AG04450 (cell line): ENCODE data around the gene AGPAT2. TPM values are rescaled to one million over a fixed set of nuclear protein-coding genes. Genes with fewer than 3 reads are reported as not detected.

Source experiments
- CTCF ChIA-PET: fragments of 300-600, 350-600 bp; formaldehyde crosslinking; extraction: SDS; loops from one replicate; lab custom pipeline; 2022; ENCODE audit warnings: antibody characterized with exemption, inconsistent platforms; lab: Charles Lee
- POLR2A ChIA-PET: fragments of 350-600 bp; formaldehyde crosslinking; extraction: SDS; loops from one replicate; lab custom pipeline; 2021; ENCODE audit warnings: antibody characterized with exemption, inconsistent platforms; lab: Yijun Ruan, JAX
- DNase-seq: peaks from one replicate; pipeline ENCODE4 v3.0.0-alpha.2; 2011; ENCODE audit warnings: low read depth, low spot score
- H3K27ac ChIP-seq: one replicate; pipeline ENCODE4 v1.5.1; 2012; ENCODE audit warnings: low read depth, low read length, control low read depth
- H3K27me3 ChIP-seq: one replicate; pipeline ENCODE4 v1.6.0; 2012; ENCODE audit warnings: low read length; ENCODE audit not compliant: control insufficient read depth, insufficient read depth
- H3K4me3 ChIP-seq: 2 replicates; pipeline ENCODE4 v1.5.1; 2011; ENCODE audit warnings: mild to moderate bottlenecking, low read depth, low read length, control low read depth
- H3K9me3 ChIP-seq: 2 replicates; pipeline ENCODE4 v1.5.1; 2012; ENCODE audit warnings: low read length; ENCODE audit not compliant: control insufficient read depth, insufficient read depth
- CTCF ChIP-seq: IDR thresholded peaks from 2 replicates; pipeline ENCODE4 v1.5.1; 2011; ENCODE audit warnings: low read depth, low read length, control low read depth, inconsistent platforms
- polyA plus RNA-seq: library from polyadenylated mRNA; depleted of rRNA; stranded (reverse); fragments of >200 nt; gene quantifications from 2 replicates; pipeline ENCODE4 v1.2.3, GENCODE V29; 2011

AGPAT2 gene
- polyA plus RNA-seq, 1 experiment, result 24.4 TPM

- no peak overlapping the region for H3K4me3 ChIP-seq
- no peak for DNase-seq
- POLR2A ChIA-PET, result no interaction called here
- H3K9me3 ChIP-seq, result no peaks in the 10 kb centered on the region; the same call in 1 of the 2 replicates
- CTCF ChIA-PET, result no interaction called here
- H3K27me3 ChIP-seq, result peaks cover 25% of the 10 kb centered on the region
- TF ChIP-seq CTCF, result no peak
- H3K27ac ChIP-seq, result no peak overlapping the region
These were observed 19.9 kb downstream of the AGPAT2 start for GRCh38 chr9:136667214-136667939.

- H3K27me3 ChIP-seq, result peaks cover 28% of the 10 kb centered on the region
- no peak overlapping the region for H3K27ac ChIP-seq
- DNase-seq, result no peak
- ChIA-PET POLR2A (no interaction called here), CTCF (no interaction called here)
- TF ChIP-seq CTCF, result no peak
- H3K9me3 ChIP-seq, result no peaks in the 10 kb centered on the region; the same call in 1 of the 2 replicates
- peak overlapping the region; percentile 35; the same call in 1 of the 2 replicates for H3K4me3 ChIP-seq
These were observed 20.7 kb downstream of the AGPAT2 start for GRCh38 chr9:136666372-136667213.

GRCh38 chr9:136665704-136666371, 21.4 kb downstream of the AGPAT2 start:
- POLR2A ChIA-PET, result no interaction called here
- peaks cover 28% of the 10 kb centered on the region for H3K27me3 ChIP-seq
- no peak for DNase-seq

GRCh38 chr9:136665111-136665703, 22.1 kb downstream of the AGPAT2 start:
- Histone ChIP-seq H3K9me3 (no peaks in the 10 kb centered on the region; the same call in 1 of the 2 replicates), H3K4me3 (peak overlapping the region; percentile 47), H3K27ac (no peak overlapping the region), H3K27me3 (peaks cover 28% of the 10 kb centered on the region)
- ChIA-PET CTCF (no interaction called here), POLR2A (no interaction called here)
- peak; percentile 19; the same call in 1 of the 2 replicates for TF ChIP-seq CTCF
- DNase-seq, result no peak

More at GRCh38 chr9:136665704-136666371, 21.4 kb downstream of the AGPAT2 start:
- Histone ChIP-seq H3K9me3 (no peaks in the 10 kb centered on the region; the same call in 1 of the 2 replicates), H3K27ac (no peak overlapping the region), H3K4me3 (peak overlapping the region; percentile 47; the same call in 1 of the 2 replicates)
- CTCF ChIA-PET, result no interaction called here
- no peak for TF ChIP-seq CTCF
